NCI-H2107 treated with DMSO at 0.1 percent for 48 hours (cell line): ENCODE measurements around the gene OR52W1.
A peak's percentile ranks its signal among the peaks of the same experiment; 100 is the strongest.
"Not testable (repeated sequence)": the region's sequence is repeated elsewhere in the genome, so short reads cannot be mapped to it uniquely, and the experiment has no call there.

ENCODE experiments used
- DNase-seq: peaks from one replicate; lab custom pipeline; 2025; ENCODE audit not compliant: unreplicated experiment; lab: John Stamatoyannopoulos, UW

Gene OR52W1

DNA sequence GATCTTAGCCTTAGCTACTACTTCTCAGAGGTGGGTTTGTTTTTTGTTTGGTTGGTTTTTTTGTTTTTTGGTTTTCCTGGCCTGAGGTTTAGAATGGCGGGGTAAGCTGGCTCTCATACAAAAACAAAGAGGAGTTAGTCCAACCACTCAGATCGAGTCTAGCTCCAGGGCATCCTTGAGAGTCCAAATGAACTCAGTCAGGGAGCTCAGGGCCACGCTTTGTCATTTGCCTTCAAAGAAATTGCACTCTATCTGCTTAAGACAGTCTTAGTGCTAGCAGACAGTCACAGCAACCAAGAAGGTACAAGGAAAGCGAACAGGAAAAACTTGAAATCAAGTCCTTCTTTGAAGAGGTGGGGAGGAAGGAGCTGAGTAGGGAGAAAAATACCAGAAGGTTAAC, 17.5 kb downstream of the OR52W1 start:
- no peak for DNase-seq

DNA sequence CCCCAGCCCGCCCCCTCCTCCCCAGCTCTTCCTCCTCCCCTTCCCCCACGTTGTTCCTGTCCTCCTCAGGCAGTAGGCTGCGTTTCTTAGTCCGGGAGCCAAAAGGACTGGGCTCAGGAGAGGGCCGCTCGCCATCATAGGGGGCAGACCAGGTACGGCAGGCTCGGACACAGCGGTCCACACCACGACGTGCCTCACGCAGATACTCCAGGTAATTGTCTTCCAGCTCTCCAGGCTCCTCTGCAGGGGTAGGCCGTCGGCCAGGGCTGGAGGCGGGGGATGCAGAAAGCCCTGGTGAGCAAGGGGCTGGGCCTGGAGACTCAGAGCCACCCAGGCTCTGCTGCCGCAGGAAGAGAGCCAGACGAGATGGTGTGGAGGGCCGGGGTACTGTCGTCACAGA, 18.7 kb downstream of the OR52W1 start:
- DNase-seq, result no peak

DNA sequence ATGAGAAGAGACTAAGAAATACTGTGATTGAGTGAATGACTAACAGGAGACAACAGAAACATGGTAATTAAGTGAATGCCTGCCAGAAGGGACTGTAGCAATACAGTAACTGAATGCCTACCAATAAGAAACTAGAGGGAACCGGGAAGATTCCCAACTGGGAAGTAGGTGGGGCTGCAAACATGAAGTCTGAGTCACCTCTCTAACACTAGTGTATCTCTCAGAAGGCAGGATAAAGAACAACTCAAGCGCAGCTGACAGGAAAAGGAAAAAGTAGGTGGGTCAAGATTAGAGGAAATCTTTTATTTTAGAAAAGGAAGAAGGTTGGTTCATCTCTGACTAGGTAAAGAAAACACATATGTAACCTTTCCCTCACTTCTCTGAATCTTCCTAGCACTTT, 20.3 kb downstream of the OR52W1 start:
- no peak for DNase-seq

GRCh38 chr11:6223854-6224253, 24.8 kb downstream of the OR52W1 start:
- no peak for DNase-seq

DNA sequence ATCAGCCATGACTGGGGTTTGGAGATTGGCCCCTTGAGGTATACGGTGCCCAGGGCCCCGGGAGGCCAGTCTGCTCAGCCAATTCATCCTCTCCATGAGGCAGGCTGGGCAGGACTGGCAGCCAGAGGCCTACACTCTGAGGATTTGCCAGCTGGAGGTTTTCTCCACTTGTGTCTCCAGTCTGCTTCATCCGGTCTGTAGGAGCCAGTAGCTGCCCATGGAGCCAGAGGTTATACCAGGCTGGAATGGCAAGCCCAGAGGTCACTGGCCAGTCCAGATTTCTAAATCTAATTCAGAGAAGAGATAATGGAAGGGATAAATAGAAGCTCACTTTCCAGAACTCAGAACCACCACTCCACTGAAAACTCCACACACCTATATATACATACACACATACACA, 25.4 kb downstream of the OR52W1 start:
- no peak for DNase-seq

DNA sequence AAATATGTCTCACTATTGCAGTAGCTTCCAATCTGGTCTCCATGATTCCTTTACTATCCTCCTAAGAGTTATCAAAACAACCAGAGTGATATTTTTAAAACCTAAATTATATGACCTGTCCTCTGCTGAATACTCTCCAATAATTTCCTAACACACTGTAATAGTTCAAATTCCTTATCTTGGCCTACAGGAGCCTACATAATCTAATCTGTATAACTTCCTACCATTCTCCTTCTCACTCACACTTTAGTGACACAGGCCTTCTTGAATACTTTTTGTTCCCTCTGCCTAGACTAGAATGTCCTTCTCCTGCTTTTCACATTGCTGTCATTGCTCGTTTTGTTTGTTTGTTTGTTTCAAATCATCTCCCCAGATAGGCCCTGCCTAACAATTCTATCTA, 26.0 kb downstream of the OR52W1 start:
- DNase-seq, result no peak

DNA sequence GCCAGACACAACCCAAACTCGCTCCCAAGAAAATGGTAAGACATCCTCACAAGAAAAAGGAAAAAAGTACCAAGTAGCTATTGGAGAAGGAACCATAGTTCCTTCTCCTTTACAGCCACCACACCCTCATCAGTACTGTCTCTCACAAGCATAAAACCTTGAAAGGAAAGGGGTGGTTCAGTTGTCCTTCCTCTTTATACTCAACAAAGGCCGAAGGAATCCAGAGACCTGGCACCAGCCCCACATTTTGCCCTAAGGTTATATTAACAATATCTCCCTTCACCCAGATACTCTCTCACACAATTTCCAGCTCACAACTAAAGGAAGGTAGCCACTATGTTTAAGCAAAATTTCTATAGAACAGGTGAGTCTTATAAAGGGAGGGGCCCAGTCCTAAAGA, 26.9 kb downstream of the OR52W1 start:
- no peak for DNase-seq

- DNase-seq, result no peak
These were observed 29.5 kb downstream of the OR52W1 start for GRCh38 chr11:6228520-6228919.

DNA sequence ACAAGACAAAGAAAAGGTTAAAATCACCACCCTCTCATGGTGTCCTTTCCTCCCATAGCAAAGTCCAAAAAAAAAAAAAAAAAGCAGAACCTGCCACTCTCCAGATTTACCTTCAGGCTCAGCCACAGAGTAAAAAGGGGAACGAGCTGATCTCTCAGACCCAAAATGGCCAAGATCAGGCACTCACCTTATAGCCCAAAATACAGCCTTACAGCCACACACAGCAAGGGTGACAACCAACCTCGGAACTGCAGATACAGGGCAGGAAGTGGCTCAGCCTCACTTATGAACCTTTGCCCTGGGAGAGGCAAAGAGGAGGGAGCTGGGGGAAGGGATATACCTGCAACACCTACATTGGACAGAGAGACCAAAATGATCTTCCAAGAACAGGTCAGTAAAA, 30.9 kb downstream of the OR52W1 start:
- no peak for DNase-seq

DNA sequence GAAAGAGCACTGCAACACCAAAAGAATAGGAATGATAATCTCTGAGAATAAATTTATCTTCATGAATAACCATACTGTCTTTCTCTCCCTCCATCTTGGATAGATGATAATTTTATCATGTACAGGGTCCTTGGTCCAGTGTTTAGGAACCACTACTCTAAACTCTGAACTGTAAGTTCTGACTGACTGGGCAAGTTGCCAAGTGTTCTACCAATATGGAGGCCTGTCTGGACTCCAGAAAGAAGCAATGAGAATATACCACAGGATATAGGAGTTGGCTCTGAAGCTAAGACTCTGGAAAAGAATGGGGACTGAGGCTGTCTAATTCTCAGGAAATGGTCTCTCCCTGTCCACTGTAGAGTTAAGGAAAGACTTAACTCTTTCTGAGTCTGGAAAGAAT, 33.9 kb downstream of the OR52W1 start:
- DNase-seq, result no peak

- DNase-seq, result no peak
These were observed 35.0 kb downstream of the OR52W1 start for GRCh38 chr11:6233984-6234386.

- DNase-seq, result peak; percentile 99
These were observed 35.5 kb downstream of the OR52W1 start, which contains the start of gene FHIP1B for GRCh38 chr11:6234387-6235107. Gene FHIP1B, minus strand, starts transcription at chr11:6234636. Its CDS starts 10,120 bp downstream, at chr11:6224516.

DNA sequence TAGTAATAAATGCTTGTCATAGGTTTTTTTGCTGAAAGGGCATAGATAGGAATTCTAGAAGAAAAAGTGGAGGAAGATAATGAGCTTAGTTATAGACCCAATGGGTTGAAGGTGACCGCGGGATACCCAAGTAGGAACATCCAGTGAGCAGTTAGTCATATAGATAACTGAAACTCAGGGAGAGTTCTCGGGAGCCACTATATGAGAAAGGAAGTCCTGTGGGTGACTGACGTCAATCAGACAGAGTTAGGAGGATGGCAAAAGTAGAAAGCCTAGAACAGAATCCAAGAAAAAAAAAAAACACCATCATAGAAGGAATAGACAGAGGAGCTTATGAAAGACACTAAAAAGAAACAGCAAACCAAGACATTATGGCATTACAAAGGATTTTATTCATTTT, 38.2 kb downstream of the OR52W1 start:
- no peak for DNase-seq

- DNase-seq, result no peak
These were observed 38.8 kb downstream of the OR52W1 start for GRCh38 chr11:6237761-6238302.

- no peak for DNase-seq
These were observed 39.9 kb downstream of the OR52W1 start, which contains the start of gene CNGA4 for GRCh38 chr11:6238902-6239301. Gene CNGA4, plus strand, starts transcription at chr11:6239089. Its CDS starts 118 bp downstream, at chr11:6239207.

GRCh38 chr11:6240139-6240538, 41.1 kb downstream of the OR52W1 start:
- no peak for DNase-seq

DNA sequence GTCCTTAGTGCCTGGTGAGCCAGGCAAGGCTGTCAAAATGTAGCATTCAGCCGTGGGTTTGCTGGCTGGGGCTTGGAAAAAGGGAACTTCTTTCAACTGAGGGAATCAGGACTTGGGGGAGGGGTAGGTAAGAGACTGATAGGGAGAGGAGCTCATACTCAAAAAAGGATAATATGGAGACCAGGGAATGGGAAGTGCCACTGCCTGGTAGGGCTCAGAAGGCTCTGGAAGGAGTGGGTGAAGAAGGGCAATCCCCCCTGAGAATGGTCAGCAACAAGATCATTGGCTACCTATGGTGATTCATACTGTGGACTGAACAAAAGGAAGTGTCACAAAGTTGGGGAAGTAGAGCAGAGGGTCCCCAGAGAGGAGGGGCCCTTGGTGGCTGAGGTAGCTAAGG, 41.8 kb downstream of the OR52W1 start:
- DNase-seq, result no peak

- DNase-seq, result no peak
These were observed 42.3 kb downstream of the OR52W1 start for GRCh38 chr11:6241316-6241715.

DNA sequence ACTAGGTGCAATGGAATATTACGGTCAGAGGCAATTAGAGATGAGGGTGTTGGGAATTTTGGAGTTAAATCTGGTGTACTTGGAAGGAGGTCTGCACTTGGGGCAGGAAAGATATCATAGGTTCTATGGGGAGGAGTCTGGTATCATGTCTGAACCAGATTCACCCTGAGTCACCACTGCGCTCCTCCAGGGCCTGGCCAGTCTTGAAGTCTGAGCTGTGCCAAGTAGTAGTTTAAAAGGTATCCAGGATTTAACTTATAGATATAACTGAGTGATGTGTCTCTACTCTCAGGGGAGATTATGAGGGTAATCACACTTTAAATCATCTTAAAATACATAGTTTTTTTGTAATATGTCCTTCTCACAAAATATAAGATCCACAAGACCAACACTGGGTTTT, 46.5 kb downstream of the OR52W1 start:
- DNase-seq, result no peak

- DNase-seq, result no peak
These were observed 49.2 kb downstream of the OR52W1 start for GRCh38 chr11:6248248-6248647.

- not testable (repeated sequence) for DNase-seq
These were observed 49.9 kb downstream of the OR52W1 start for GRCh38 chr11:6248897-6249296.
